GM12801 (cell line): Measurements from ENCODE around the gene PFKFB2.

ENCODE experiments used
- CTCF ChIP-seq: IDR thresholded peaks from one replicate; pipeline ENCODE4 v1.5.1; 2011; ENCODE audit warnings: control low read depth; ENCODE audit not compliant: insufficient read length; ENCODE audit errors: extremely low read depth

Gene PFKFB2

GRCh38 chr1:207102659-207103058 is 49.6 kb downstream of the PFKFB2 start:
- no peak for TF ChIP-seq CTCF

GRCh38 chr1:207103892-207104373 is 50.9 kb downstream of the PFKFB2 start, which contains the start of gene C4BPA:
Gene C4BPA (plus strand): TSS chr1:207104233. CDS start chr1:207113026, 8,793 bp downstream.
- TF ChIP-seq CTCF, result no peak

GRCh38 chr1:207109004-207109403 is 55.9 kb downstream of the PFKFB2 start:
- no peak for TF ChIP-seq CTCF

GRCh38 chr1:207112616-207113296 is 59.7 kb downstream of the PFKFB2 start:
- no peak for TF ChIP-seq CTCF

- no peak for TF ChIP-seq CTCF
Measured at GRCh38 chr1:207115269-207115668, 62.2 kb downstream of the PFKFB2 start.

GRCh38 chr1:207124389-207124788 is 71.3 kb downstream of the PFKFB2 start:
- no peak for TF ChIP-seq CTCF

GRCh38 chr1:207128336-207128921 is 75.4 kb downstream of the PFKFB2 start:
- TF ChIP-seq CTCF, result no peak
